TTC549 (cell line): ENCODE data around the gene SNX8.

ENCODE experiments used
- FAIRE-seq: peaks from 2 replicates; lab custom pipeline; 2012; peaks lifted over from hg19 to GRCh38; lab: Jason Lieb, UNC

Gene SNX8

GRCh38 chr7:2243458-2243857, 70.8 kb downstream of the SNX8 start:
- FAIRE-seq: no peak

GRCh38 chr7:2242541-2243429, 71.5 kb downstream of the SNX8 start:
- no peak for FAIRE-seq

- FAIRE-seq: no peak
Measured at GRCh38 chr7:2241580-2242540, 72.4 kb downstream of the SNX8 start, which contains the start of the genes MRM2 and NUDT1. Gene MRM2 (minus strand): TSS chr7:2242205. CDS start chr7:2242169, 36 bp downstream. Gene NUDT1 (plus strand): TSS chr7:2242226. CDS start chr7:2244575, 2,349 bp downstream.

GRCh38 chr7:2239242-2239641, 75.0 kb downstream of the SNX8 start:
- FAIRE-seq: no peak

GRCh38 chr7:2237109-2237602, 77.1 kb downstream of the SNX8 start:
- FAIRE-seq: no peak

GRCh38 chr7:2233926-2234325, 80.3 kb downstream of the SNX8 start:
- no peak for FAIRE-seq

- FAIRE-seq: no peak
Measured at GRCh38 chr7:2232766-2233520, 81.3 kb downstream of the SNX8 start, which contains the start of gene MAD1L1. Gene MAD1L1 (minus strand): TSS chr7:2232945. CDS start chr7:2230133, 2,812 bp downstream.

GRCh38 chr7:2231992-2232765, 82.1 kb downstream of the SNX8 start:
- FAIRE-seq: no peak

GRCh38 chr7:2230882-2231281, 83.4 kb downstream of the SNX8 start:
- FAIRE-seq: no peak

GRCh38 chr7:2230226-2230625, 84.0 kb downstream of the SNX8 start:
- no peak for FAIRE-seq

GRCh38 chr7:2229467-2229866, 84.8 kb downstream of the SNX8 start:
- no peak for FAIRE-seq

GRCh38 chr7:2228921-2229320, 85.3 kb downstream of the SNX8 start:
- no peak for FAIRE-seq

- FAIRE-seq: no peak
Measured at GRCh38 chr7:2227699-2228098, 86.5 kb downstream of the SNX8 start.

GRCh38 chr7:2225830-2226229, 88.4 kb downstream of the SNX8 start:
- FAIRE-seq: no peak

- no peak for FAIRE-seq
Measured at GRCh38 chr7:2225336-2225735, 88.9 kb downstream of the SNX8 start.

GRCh38 chr7:2224934-2225333, 89.3 kb downstream of the SNX8 start:
- FAIRE-seq: no peak

- no peak for FAIRE-seq
Measured at GRCh38 chr7:2224491-2224928, 89.7 kb downstream of the SNX8 start.

GRCh38 chr7:2223321-2223720, 90.9 kb downstream of the SNX8 start:
- no peak for FAIRE-seq

GRCh38 chr7:2222516-2222915, 91.7 kb downstream of the SNX8 start:
- no peak for FAIRE-seq

- no peak for FAIRE-seq
Measured at GRCh38 chr7:2220954-2221353, 93.3 kb downstream of the SNX8 start.

GRCh38 chr7:2220506-2220905, 93.7 kb downstream of the SNX8 start:
- no peak for FAIRE-seq
